ENCODE results near the gene CDADC1. TPM values are rescaled to one million over a fixed set of nuclear protein-coding genes. Genes with fewer than 3 reads are reported as not detected.
"Not testable (repeated sequence)": the region's sequence is repeated elsewhere in the genome, so short reads cannot be mapped to it uniquely, and the experiment has no call there.

CDADC1 gene
- total RNA-seq, 2 experiments from 2014 or later: 9.1 to 11.3 TPM

GRCh38 chr13:49287995-49288394 is 40.3 kb downstream of the CDADC1 start:
- no peak overlapping the region for H3K27ac ChIP-seq (ENCODE audit: low read depth in 1 of 2, low read length in 2 of 2)
- DNase-seq (no peak), ATAC-seq (ENCODE audit: poor library complexity) (no peak)
- H3K4me3 ChIP-seq (ENCODE audit: low read length): no peak overlapping the region
- H3K36me3 Mint-ChIP-seq (ENCODE audit: low read depth): peaks cover 52% of the 10 kb centered on the region
- H3K36me3 ChIP-seq (ENCODE audit: insufficient read depth, low read length): peaks cover 10% of the 10 kb centered on the region
- CTCF ChIA-PET: interaction anchor here (0.7 kb wide), 1 partner anchor 95 kb away, joined by 3 read pairs; no protein-coding TSS in a partner anchor
- POLR2A ChIA-PET: no interaction called here
- peaks cover 6% of the 10 kb centered on the region for H3K4me1 Mint-ChIP-seq (ENCODE audit: low read depth)
- intact Hi-C loops (cut with DNase I, micrococcal nuclease): loop anchor here in 1 of 2 experiments (10.0 kb wide), 1 partner anchor 193 kb away; no protein-coding TSS in a partner anchor
- no peak overlapping the region for H3K27ac Mint-ChIP-seq
- no peaks in the 10 kb centered on the region for H3K27me3 Mint-ChIP-seq
- TF ChIP-seq CTCF (IDR thresholded peaks at IDR 0.05): no peak
- no peaks in the 10 kb centered on the region for H3K9me3 ChIP-seq (ENCODE audit: control insufficient read depth in 1 of 2, insufficient read depth in 1 of 2, low read length in 2 of 2)
- no peak overlapping the region for H3K4me3 Mint-ChIP-seq
- H3K4me1 ChIP-seq (ENCODE audit: insufficient read depth, low read length): no peaks in the 10 kb centered on the region
- no peaks in the 10 kb centered on the region for H3K27me3 ChIP-seq (ENCODE audit: control insufficient read depth in 1 of 2, insufficient read depth in 2 of 2, low read length in 2 of 2)
- H3K9me3 Mint-ChIP-seq: no peaks in the 10 kb centered on the region

- Mint-ChIP-seq H3K4me1 (ENCODE audit: low read depth) (peaks cover 6% of the 10 kb centered on the region), H3K36me3 (ENCODE audit: low read depth) (peaks cover 53% of the 10 kb centered on the region), H3K9me3 (no peaks in the 10 kb centered on the region), H3K27ac (no peak overlapping the region), H3K4me3 (no peak overlapping the region), H3K27me3 (no peaks in the 10 kb centered on the region)
- Histone ChIP-seq H3K36me3 (ENCODE audit: insufficient read depth, low read length) (peaks cover 13% of the 10 kb centered on the region), H3K27ac (ENCODE audit: low read depth in 1 of 2, low read length in 2 of 2) (no peak overlapping the region), H3K9me3 (ENCODE audit: control insufficient read depth in 1 of 2, insufficient read depth in 1 of 2, low read length in 2 of 2) (no peaks in the 10 kb centered on the region), H3K4me3 (ENCODE audit: low read length) (no peak overlapping the region), H3K4me1 (ENCODE audit: insufficient read depth, low read length) (no peaks in the 10 kb centered on the region), H3K27me3 (ENCODE audit: control insufficient read depth in 1 of 2, insufficient read depth in 2 of 2, low read length in 2 of 2) (no peaks in the 10 kb centered on the region)
- DNase-seq (no peak), ATAC-seq (ENCODE audit: poor library complexity) (no peak)
- TF ChIP-seq CTCF (IDR thresholded peaks at IDR 0.05): no peak
- intact Hi-C loops (cut with DNase I, micrococcal nuclease): loop anchor here in 1 of 2 experiments (10.0 kb wide), 1 partner anchor 194 kb away; no protein-coding TSS in a partner anchor
- ChIA-PET CTCF (no interaction called here), POLR2A (no interaction called here)
These were observed 40.7 kb downstream of the CDADC1 start for GRCh38 chr13:49288458-49288857.

- CTCF ChIA-PET: no interaction called here
- H3K36me3 Mint-ChIP-seq (ENCODE audit: low read depth): peaks cover 37% of the 10 kb centered on the region
- no peak for TF ChIP-seq CTCF (IDR thresholded peaks at IDR 0.05)
- no peaks in the 10 kb centered on the region for H3K4me1 ChIP-seq (ENCODE audit: insufficient read depth, low read length)
- H3K4me3 Mint-ChIP-seq: no peak overlapping the region
- ATAC-seq (ENCODE audit: poor library complexity) (no peak), DNase-seq (peak in 4 of 14 experiments; percentile 8 to 26 (median 11))
- H3K27ac Mint-ChIP-seq: no peak overlapping the region
- H3K4me1 Mint-ChIP-seq (ENCODE audit: low read depth): peaks cover 6% of the 10 kb centered on the region
- no peaks in the 10 kb centered on the region for H3K27me3 Mint-ChIP-seq
- POLR2A ChIA-PET: no interaction called here
- no peaks in the 10 kb centered on the region for H3K27me3 ChIP-seq (ENCODE audit: control insufficient read depth in 1 of 2, insufficient read depth in 2 of 2, low read length in 2 of 2)
- no peaks in the 10 kb centered on the region for H3K9me3 ChIP-seq (ENCODE audit: control insufficient read depth in 1 of 2, insufficient read depth in 1 of 2, low read length in 2 of 2)
- no peak overlapping the region for H3K27ac ChIP-seq (ENCODE audit: low read depth in 1 of 2, low read length in 2 of 2)
- H3K9me3 Mint-ChIP-seq: no peaks in the 10 kb centered on the region
- H3K36me3 ChIP-seq (ENCODE audit: insufficient read depth, low read length): peaks cover 11% of the 10 kb centered on the region
- intact Hi-C loops (cut with DNase I, micrococcal nuclease): no loop called here
- no peak overlapping the region for H3K4me3 ChIP-seq (ENCODE audit: low read length)
These were observed 45.2 kb downstream of the CDADC1 start for GRCh38 chr13:49292742-49293486.

GRCh38 chr13:49294723-49295122 is 47.0 kb downstream of the CDADC1 start:
- H3K4me1 ChIP-seq (ENCODE audit: insufficient read depth, low read length); CTCF ChIA-PET; H3K4me3 Mint-ChIP-seq; H3K9me3 ChIP-seq (ENCODE audit: control insufficient read depth in 1 of 2, insufficient read depth in 1 of 2, low read length in 2 of 2); H3K27ac Mint-ChIP-seq; DNase-seq; H3K27me3 ChIP-seq (ENCODE audit: control insufficient read depth in 1 of 2, insufficient read depth in 2 of 2, low read length in 2 of 2); H3K4me1 Mint-ChIP-seq (ENCODE audit: low read depth); H3K27me3 Mint-ChIP-seq; H3K9me3 Mint-ChIP-seq; intact Hi-C loops (cut with DNase I, micrococcal nuclease); H3K27ac ChIP-seq (ENCODE audit: low read depth in 1 of 2, low read length in 2 of 2); H3K4me3 ChIP-seq (ENCODE audit: low read length); ATAC-seq (ENCODE audit: poor library complexity): not testable (repeated sequence)
- POLR2A ChIA-PET: interaction anchor here (1.5 kb wide), 1 partner anchor 149 kb away, joined by 3 read pairs; the partner anchor contains the start of genes CAB39L and SETDB2
- H3K36me3 Mint-ChIP-seq (ENCODE audit: low read depth): peaks cover 30% of the 10 kb centered on the region
- H3K36me3 ChIP-seq (ENCODE audit: insufficient read depth, low read length): peaks cover 11% of the 10 kb centered on the region

All from CD4-positive, alpha-beta T cell (primary cell).